Keratinocyte (primary cell): Measurements from ENCODE around the gene TBC1D5. TPM values are rescaled to one million over a fixed set of nuclear protein-coding genes. Genes with fewer than 3 reads are reported as not detected.

Experiments used
- DNase-seq: peaks from one replicate; pipeline ENCODE4 v3.0.0-alpha.2; 2011; ENCODE audit warnings: low read depth, missing footprints, low spot score
- FAIRE-seq: peaks from 2 replicates; lab custom pipeline; 2011; peaks lifted over from hg19 to GRCh38; lab: Jason Lieb, UNC
- H2AFZ ChIP-seq: 2 replicates; pipeline ENCODE4 v1.6.0; 2012; ENCODE audit warnings: low read length, control low read depth, inconsistent platforms; ENCODE audit not compliant: control insufficient read depth
- H3K27ac ChIP-seq: 2 replicates; pipeline ENCODE4 v1.5.1; 2011; ENCODE audit warnings: low read length; ENCODE audit not compliant: control insufficient read depth, insufficient read depth
- H3K27me3 ChIP-seq: 3 replicates; pipeline ENCODE4 v1.6.0; 2011; ENCODE audit warnings: low read length; ENCODE audit not compliant: control insufficient read depth, insufficient read depth; ENCODE audit errors: extremely low read depth
- H3K36me3 ChIP-seq, 2 experiments: 2 replicates in 1 of 2; 3 replicates in 1 of 2; pipeline ENCODE4 v1.5.1; 2011; ENCODE audit warnings: low read length in 2 of 2, mild to moderate bottlenecking in 1 of 2; ENCODE audit not compliant: control insufficient read depth in 2 of 2, insufficient read depth in 2 of 2; ENCODE audit errors: extremely low read depth in 1 of 2
- H3K4me1 ChIP-seq: 3 replicates; pipeline ENCODE4 v1.5.1; 2011; ENCODE audit warnings: low read length; ENCODE audit not compliant: control insufficient read depth, insufficient read depth; ENCODE audit errors: extremely low read depth
- H3K4me2 ChIP-seq: 3 replicates; pipeline ENCODE4 v1.6.0; 2011; ENCODE audit warnings: low read depth, low read length; ENCODE audit not compliant: control insufficient read depth, insufficient read depth; ENCODE audit errors: extremely low read depth
- H3K4me3 ChIP-seq, 3 experiments: fragments of 200-600 bp in 1 of 3; sonication (generic) in 1 of 3; 2 replicates in 2 of 3; 3 replicates in 1 of 3; pipeline ENCODE4 v1.5.1; 2011 to 2016; ENCODE audit warnings: low read length in 3 of 3, mild to moderate bottlenecking in 3 of 3, control low read depth in 2 of 3, inconsistent platforms in 1 of 3, low read depth in 1 of 3, mixed read lengths in 1 of 3, mixed run types in 1 of 3, moderate library complexity in 1 of 3; ENCODE audit not compliant: control insufficient read depth in 2 of 3, insufficient read depth in 2 of 3; ENCODE audit errors: extremely low read depth in 1 of 3
- H3K79me2 ChIP-seq: 2 replicates; pipeline ENCODE4 v1.6.0; 2012; ENCODE audit warnings: low read length; ENCODE audit not compliant: control insufficient read depth, insufficient read depth
- H3K9ac ChIP-seq: 3 replicates; pipeline ENCODE4 v1.6.0; 2011; ENCODE audit warnings: low read length; ENCODE audit not compliant: control insufficient read depth, insufficient read depth; ENCODE audit errors: extremely low read depth
- H3K9me1 ChIP-seq: 3 replicates; pipeline ENCODE4 v1.6.0; 2011; ENCODE audit warnings: low read length; ENCODE audit not compliant: control insufficient read depth, insufficient read depth; ENCODE audit errors: extremely low read depth
- H3K9me3 ChIP-seq: 2 replicates; pipeline ENCODE4 v1.5.1; 2012; ENCODE audit warnings: low read depth, low read length; ENCODE audit not compliant: control insufficient read depth
- H4K20me1 ChIP-seq: 3 replicates; pipeline ENCODE4 v1.6.0; 2011; ENCODE audit warnings: low read length; ENCODE audit not compliant: control insufficient read depth, insufficient read depth; ENCODE audit errors: extremely low read depth
- CTCF ChIP-seq, 3 experiments: IDR thresholded peaks in 1 of 3; conservative IDR thresholded peaks in 1 of 3; optimal IDR thresholded peaks in 1 of 3; 2 replicates in 2 of 3; 3 replicates in 1 of 3; pipeline versions ENCODE3 to v1.5.1; 2011; ENCODE audit warnings: low read length in 3 of 3, mild to moderate bottlenecking in 3 of 3, moderate library complexity in 2 of 3, control low read depth in 1 of 3, inconsistent platforms in 1 of 3; ENCODE audit not compliant: insufficient read depth in 2 of 3; ENCODE audit errors: extremely low read depth in 1 of 3
- EZH2 ChIP-seq: IDR thresholded peaks from one replicate; pipeline ENCODE4 v1.6.1; 2012; ENCODE audit warnings: inconsistent platforms, mild to moderate bottlenecking, low read length, moderate library complexity
- dilution Hi-C: fragments of 300-500 bp; cut with MboI; formaldehyde crosslinking; loops from one replicate; pipeline ENCODE4 v1.7.0; 2020; ENCODE audit warnings: low sequenced_read_pairs; ENCODE audit not compliant: extremely low pct_ligation_motif_present
- polyA plus RNA-seq, 5 experiments: library from polyadenylated mRNA; depleted of rRNA in 3 of 5; stranded (reverse) in 3 of 5; stranded (forward) in 1 of 5; unstranded in 1 of 5; fragments of >200 nt; gene quantifications; 1 replicate in 1 of 5; 2 replicates in 3 of 5; 3 replicates in 1 of 5; pipeline versions ENCODE4 v1.2.1 to v1.2.3, GENCODE V29; 2011 to 2012; ENCODE audit warnings: missing spikeins in 2 of 5, low read depth in 1 of 5, low replicate concordance in 1 of 5

TBC1D5 gene
- polyA plus RNA-seq, 1 donor (not counting 4 experiments of a cell fraction or from before 2014, with no cell fraction given), result 25.8 TPM

- TF ChIP-seq CTCF (optimal IDR thresholded peaks at IDR 0.05 in 1 of 3, IDR thresholded peaks at IDR 0.05 in 1 of 3, conservative IDR thresholded peaks at IDR 0.05 in 1 of 3; ENCODE audit: extremely low read depth in 1 of 3, insufficient read depth in 2 of 3, low read length in 3 of 3) (no peak), EZH2 (no peak)
- no peak for FAIRE-seq
- dilution Hi-C loops, result no loop called here
These were observed 444.4 kb downstream of the TBC1D5 start for GRCh38 chr3:17298038-17298437.

GRCh38 chr3:17292556-17292955, 449.9 kb downstream of the TBC1D5 start:
- dilution Hi-C loops, result no loop called here
- no peaks in the 10 kb centered on the region for H3K9me3 ChIP-seq
- H3K36me3 ChIP-seq, result peaks cover 0 to 5% of the 10 kb centered on the region in 2 experiments
- H3K27me3 ChIP-seq, result no peaks in the 10 kb centered on the region
- no peaks in the 10 kb centered on the region for H3K79me2 ChIP-seq
- no peak for FAIRE-seq
- no peak for DNase-seq
- H3K27ac ChIP-seq, result no peak overlapping the region
- H3K4me2 ChIP-seq, result no peak overlapping the region
- H4K20me1 ChIP-seq, result no peaks in the 10 kb centered on the region
- H3K9me1 ChIP-seq, result no peaks in the 10 kb centered on the region
- peaks cover 3% of the 10 kb centered on the region for H3K4me1 ChIP-seq
- no peak overlapping the region for H2AFZ ChIP-seq
- TF ChIP-seq CTCF (optimal IDR thresholded peaks at IDR 0.05 in 1 of 3, IDR thresholded peaks at IDR 0.05 in 1 of 3, conservative IDR thresholded peaks at IDR 0.05 in 1 of 3; ENCODE audit: extremely low read depth in 1 of 3, insufficient read depth in 2 of 3, low read length in 3 of 3) (no peak), EZH2 (no peak)
- H3K4me3 ChIP-seq, result no peak overlapping the region
- no peak overlapping the region for H3K9ac ChIP-seq

More at GRCh38 chr3:17298038-17298437, 444.4 kb downstream of the TBC1D5 start:
- Histone ChIP-seq H3K4me2 (no peak overlapping the region), H3K27me3 (no peaks in the 10 kb centered on the region), H3K4me1 (no peaks in the 10 kb centered on the region), H3K36me3 (no peaks in the 10 kb centered on the region), H3K9me3 (no peaks in the 10 kb centered on the region), H3K79me2 (no peaks in the 10 kb centered on the region), H3K9ac (no peak overlapping the region), H2AFZ (no peak overlapping the region), H4K20me1 (no peaks in the 10 kb centered on the region), H3K27ac (no peak overlapping the region), H3K4me3 (no peak overlapping the region), H3K9me1 (no peaks in the 10 kb centered on the region)
- no peak for DNase-seq
